ENCODE results near the gene KIF16B.
"Not testable (repeated sequence)": the region's sequence is repeated elsewhere in the genome, so short reads cannot be mapped to it uniquely, and the experiment has no call there.

The KIF16B gene

GRCh38 chr20:16526433-16527380 is 46.5 kb downstream of the KIF16B start:
- Histone ChIP-seq H3K27me3 (replicated peaks) (no peaks in the 10 kb centered on the region), H3K36me3 (replicated peaks) (no peaks in the 10 kb centered on the region), H3K4me3 (ENCODE audit: low read depth, low read length) (no peak overlapping the region), H3K27ac (no peak overlapping the region)
- no peak for TF ChIP-seq CTCF (IDR thresholded peaks at IDR 0.05; ENCODE audit: low read depth, low read length, missing control alignments)
- in situ Hi-C loops (cut with HindIII; ENCODE audit: low pct_ligation_motif_present, low sequenced_read_pairs), result no loop called here
- DNase-seq, result no peak

GRCh38 chr20:16522651-16523050 is 50.6 kb downstream of the KIF16B start:
- H3K36me3 ChIP-seq (replicated peaks); H3K27ac ChIP-seq; in situ Hi-C loops (cut with HindIII; ENCODE audit: low pct_ligation_motif_present, low sequenced_read_pairs); H3K27me3 ChIP-seq (replicated peaks); H3K4me3 ChIP-seq (ENCODE audit: low read depth, low read length); DNase-seq: not testable (repeated sequence)

GRCh38 chr20:16520154-16520553 is 53.1 kb downstream of the KIF16B start:
- no peak for TF ChIP-seq CTCF (IDR thresholded peaks at IDR 0.05; ENCODE audit: low read depth, low read length, missing control alignments)
- H3K27ac ChIP-seq, result no peak overlapping the region
- in situ Hi-C loops (cut with HindIII; ENCODE audit: low pct_ligation_motif_present, low sequenced_read_pairs), result no loop called here

GRCh38 chr20:16519673-16520072 is 53.6 kb downstream of the KIF16B start:
- H3K27ac ChIP-seq; H3K4me3 ChIP-seq (ENCODE audit: low read depth, low read length); DNase-seq; H3K36me3 ChIP-seq (replicated peaks); H3K27me3 ChIP-seq (replicated peaks); in situ Hi-C loops (cut with HindIII; ENCODE audit: low pct_ligation_motif_present, low sequenced_read_pairs): not testable (repeated sequence)

More at GRCh38 chr20:16520154-16520553, 53.1 kb downstream of the KIF16B start:
- H3K36me3 ChIP-seq (replicated peaks), result no peaks in the 10 kb centered on the region
- DNase-seq, result no peak
- H3K4me3 ChIP-seq (ENCODE audit: low read depth, low read length), result no peak overlapping the region
- no peaks in the 10 kb centered on the region for H3K27me3 ChIP-seq (replicated peaks)

- in situ Hi-C loops (cut with HindIII; ENCODE audit: low pct_ligation_motif_present, low sequenced_read_pairs), result no loop called here
- H3K27me3 ChIP-seq (replicated peaks), result no peaks in the 10 kb centered on the region
Measured at GRCh38 chr20:16518784-16519084, 54.5 kb downstream of the KIF16B start.

GRCh38 chr20:16517946-16518783 is 55.1 kb downstream of the KIF16B start:
- in situ Hi-C loops (cut with HindIII; ENCODE audit: low pct_ligation_motif_present, low sequenced_read_pairs), result no loop called here
- peak; percentile 78 for TF ChIP-seq CTCF (IDR thresholded peaks at IDR 0.05; ENCODE audit: low read depth, low read length, missing control alignments)
- Histone ChIP-seq H3K36me3 (replicated peaks) (no peaks in the 10 kb centered on the region), H3K27ac (no peak overlapping the region), H3K4me3 (ENCODE audit: low read depth, low read length) (no peak overlapping the region), H3K27me3 (replicated peaks) (no peaks in the 10 kb centered on the region)
- DNase-seq, result peak; percentile 45

More at GRCh38 chr20:16518784-16519084, 54.5 kb downstream of the KIF16B start:
- H3K27ac ChIP-seq, result no peak overlapping the region
- no peak for DNase-seq
- no peaks in the 10 kb centered on the region for H3K36me3 ChIP-seq (replicated peaks)
- no peak overlapping the region for H3K4me3 ChIP-seq (ENCODE audit: low read depth, low read length)
- TF ChIP-seq CTCF (IDR thresholded peaks at IDR 0.05; ENCODE audit: low read depth, low read length, missing control alignments), result no peak
